T47D (cell line): ENCODE results near the gene CEND1.

Experiments
- DNase-seq, 2 experiments: peaks; one replicate each; pipeline versions ENCODE4 v3.0.0 to v3.0.0-alpha.2; 2011 to 2012; ENCODE audit warnings: low read depth in 1 of 2, low spot score in 1 of 2
- JUND ChIP-seq: IDR thresholded peaks from 2 replicates; pipeline ENCODE4 v1.6.1; 2012; ENCODE audit warnings: low read depth
- in situ Hi-C: cut with HindIII; loops from 2 replicates; pipeline ENCODE4 v1.10.0; 2016; ENCODE audit warnings: low sequenced_read_pairs, low pct_unique_long_range_greater_than_20kb

The CEND1 gene

GRCh38 chr11:815675-816432 is 26.0 kb upstream of the CEND1 start:
- no peak for DNase-seq
- TF ChIP-seq JUND = no peak
- in situ Hi-C loops = no loop called here

- in situ Hi-C loops = no loop called here
- no peak for DNase-seq
- TF ChIP-seq JUND = no peak
These were observed 23.7 kb upstream of the CEND1 start for GRCh38 chr11:813456-814096.

- TF ChIP-seq JUND = no peak
- in situ Hi-C loops = no loop called here
- DNase-seq = no peak
These were observed 23.2 kb upstream of the CEND1 start for GRCh38 chr11:813072-813455.

- no peak for DNase-seq
- no peak for TF ChIP-seq JUND
- in situ Hi-C loops = no loop called here
These were observed 22.5 kb upstream of the CEND1 start for GRCh38 chr11:812390-812789.

- TF ChIP-seq JUND = no peak
- DNase-seq = peak in 1 of 2 experiments; percentile 49
- in situ Hi-C loops = no loop called here
These were observed 21.8 kb upstream of the CEND1 start for GRCh38 chr11:811446-812245.

- DNase-seq = no peak
- in situ Hi-C loops = no loop called here
- TF ChIP-seq JUND = no peak
These were observed 20.2 kb upstream of the CEND1 start for GRCh38 chr11:810040-810567.

GRCh38 chr11:809287-810039 is 19.6 kb upstream of the CEND1 start, which contains the start of gene RPLP2:
Gene RPLP2, plus strand, starts transcription at chr11:809967. Its CDS starts 268 bp downstream, at chr11:810235.
- in situ Hi-C loops = no loop called here
- TF ChIP-seq JUND = no peak
- DNase-seq = peak; percentile 85 to 96

GRCh38 chr11:808427-809286 is 18.8 kb upstream of the CEND1 start:
- no peak for DNase-seq
- no peak for TF ChIP-seq JUND
- in situ Hi-C loops = no loop called here

- in situ Hi-C loops = no loop called here
- no peak for TF ChIP-seq JUND
- no peak for DNase-seq
These were observed 14.7 kb upstream of the CEND1 start for GRCh38 chr11:804599-804964.

GRCh38 chr11:803770-804598 is 14.1 kb upstream of the CEND1 start:
- in situ Hi-C loops = no loop called here
- no peak for DNase-seq
- no peak for TF ChIP-seq JUND

GRCh38 chr11:803467-803742 is 13.5 kb upstream of the CEND1 start:
- DNase-seq = no peak
- TF ChIP-seq JUND = no peak
- in situ Hi-C loops = no loop called here
